GM12892 (cell line): ENCODE data around the gene MGAT3.

ENCODE experiments used
- POLR2A ChIP-seq: IDR thresholded peaks from 2 replicates; pipeline ENCODE4 v1.6.1; 2011; ENCODE audit warnings: low read depth, low read length, control low read depth
- POLR2AphosphoS5 ChIP-seq: IDR thresholded peaks from 2 replicates; pipeline ENCODE4 v1.6.1; 2011; ENCODE audit warnings: low read depth, low read length, control low read depth
- TAF1 ChIP-seq: IDR thresholded peaks from 2 replicates; pipeline ENCODE4 v1.6.1; 2011; ENCODE audit warnings: low read depth, mild to moderate bottlenecking, control low read depth, low read length, borderline replicate concordance

GRCh38 chr22:39462443-39463221 is 5.8 kb downstream of the MGAT3 start:
- TF ChIP-seq TAF1 (no peak), POLR2A (no peak), POLR2AphosphoS5 (no peak)
